ENCODE data around the gene HIC1. TPM values are rescaled to one million over a fixed set of nuclear protein-coding genes. Genes with fewer than 3 reads are reported as not detected.
A peak's percentile ranks its signal among the peaks of the same experiment; 100 is the strongest.

HIC1 gene
- total RNA-seq, 3 donors from 2014 or later = 18.9 to 60.9 (median 31.5) TPM

GRCh38 chr17:2048805-2049204 lies 6.1 kb upstream of the HIC1 start:
- peaks cover 5% of the 10 kb centered on the region for H3K27me3 Mint-ChIP-seq (ENCODE audit: low read depth)
- peak overlapping the region; percentile 76 for H3K4me3 Mint-ChIP-seq
- H3K4me1 Mint-ChIP-seq (ENCODE audit: low read depth) = peaks cover 23% of the 10 kb centered on the region
- peaks cover 3% of the 10 kb centered on the region for H3K36me3 Mint-ChIP-seq (ENCODE audit: insufficient read depth)
- H3K9me3 Mint-ChIP-seq = no peaks in the 10 kb centered on the region
- DNase-seq (no peak), ATAC-seq (no peak)

- Mint-ChIP-seq H3K4me3 (peak overlapping the region; percentile 76), H3K9me3 (no peaks in the 10 kb centered on the region), H3K27me3 (ENCODE audit: low read depth) (peaks cover 5% of the 10 kb centered on the region), H3K4me1 (ENCODE audit: low read depth) (peaks cover 26% of the 10 kb centered on the region), H3K36me3 (ENCODE audit: insufficient read depth) (peaks cover 2% of the 10 kb centered on the region)
- DNase-seq (peak; percentile 94), ATAC-seq (peak; percentile 57 to 61)
Measured at GRCh38 chr17:2049333-2050299, 5.3 kb upstream of the HIC1 start.

GRCh38 chr17:2050300-2051060 lies 4.4 kb upstream of the HIC1 start:
- no peaks in the 10 kb centered on the region for H3K9me3 Mint-ChIP-seq
- no peak overlapping the region for H3K4me3 Mint-ChIP-seq
- no peaks in the 10 kb centered on the region for H3K36me3 Mint-ChIP-seq (ENCODE audit: insufficient read depth)
- H3K27me3 Mint-ChIP-seq (ENCODE audit: low read depth) = peaks cover 5% of the 10 kb centered on the region
- peaks cover 28% of the 10 kb centered on the region for H3K4me1 Mint-ChIP-seq (ENCODE audit: low read depth)
- DNase-seq (peak; percentile 74), ATAC-seq (peak; percentile 15 to 24)

- Mint-ChIP-seq H3K36me3 (ENCODE audit: insufficient read depth) (no peaks in the 10 kb centered on the region), H3K4me1 (ENCODE audit: low read depth) (peaks cover 28% of the 10 kb centered on the region), H3K9me3 (no peaks in the 10 kb centered on the region), H3K27me3 (ENCODE audit: low read depth) (peaks cover 5% of the 10 kb centered on the region), H3K4me3 (peak overlapping the region; percentile 26)
- no peak for ATAC-seq
- no peak for DNase-seq
Measured at GRCh38 chr17:2051061-2051932, 3.6 kb upstream of the HIC1 start.

- Mint-ChIP-seq H3K4me1 (ENCODE audit: low read depth) (peaks cover 30% of the 10 kb centered on the region), H3K27me3 (ENCODE audit: low read depth) (peaks cover 5% of the 10 kb centered on the region), H3K4me3 (peak overlapping the region; percentile 47), H3K36me3 (ENCODE audit: insufficient read depth) (no peaks in the 10 kb centered on the region), H3K9me3 (no peaks in the 10 kb centered on the region)
- DNase-seq (no peak), ATAC-seq (no peak)
Measured at GRCh38 chr17:2051933-2052559, 2.9 kb upstream of the HIC1 start.

GRCh38 chr17:2053380-2054261 lies 1.3 kb upstream of the HIC1 start:
- Mint-ChIP-seq H3K4me3 (peak overlapping the region; percentile 70), H3K4me1 (ENCODE audit: low read depth) (peaks cover 30% of the 10 kb centered on the region), H3K9me3 (no peaks in the 10 kb centered on the region), H3K36me3 (ENCODE audit: insufficient read depth) (no peaks in the 10 kb centered on the region), H3K27me3 (ENCODE audit: low read depth) (peaks cover 5% of the 10 kb centered on the region)
- peak; percentile 13 to 15 for ATAC-seq
- peak; percentile 71 for DNase-seq

- no peaks in the 10 kb centered on the region for H3K9me3 Mint-ChIP-seq
- no peak for DNase-seq
- ATAC-seq = no peak
- no peaks in the 10 kb centered on the region for H3K36me3 Mint-ChIP-seq (ENCODE audit: insufficient read depth)
- H3K4me1 Mint-ChIP-seq (ENCODE audit: low read depth) = peaks cover 24% of the 10 kb centered on the region
- H3K4me3 Mint-ChIP-seq = peak overlapping the region; percentile 70
- peaks cover 5% of the 10 kb centered on the region for H3K27me3 Mint-ChIP-seq (ENCODE audit: low read depth)
Measured at GRCh38 chr17:2054262-2054511, 716 bp upstream of the HIC1 start.

GRCh38 chr17:2055292-2056205 lies 646 bp downstream of the HIC1 start:
- peak overlapping the region; percentile 70 for H3K4me3 Mint-ChIP-seq
- peak; percentile 6 for ATAC-seq
- no peak for DNase-seq

GRCh38 chr17:2056206-2057174 lies 1.6 kb downstream of the HIC1 start:
- peaks cover 15% of the 10 kb centered on the region for H3K27me3 Mint-ChIP-seq (ENCODE audit: low read depth)
- H3K9me3 Mint-ChIP-seq = no peaks in the 10 kb centered on the region
- H3K36me3 Mint-ChIP-seq (ENCODE audit: insufficient read depth) = peaks cover 14% of the 10 kb centered on the region
- peaks cover 27% of the 10 kb centered on the region for H3K4me1 Mint-ChIP-seq (ENCODE audit: low read depth)
- no peak for ATAC-seq
- H3K4me3 Mint-ChIP-seq = peak overlapping the region; percentile 70
- peak; percentile 49 for DNase-seq

More at GRCh38 chr17:2055292-2056205, 646 bp downstream of the HIC1 start:
- H3K36me3 Mint-ChIP-seq (ENCODE audit: insufficient read depth) = peaks cover 10% of the 10 kb centered on the region
- H3K27me3 Mint-ChIP-seq (ENCODE audit: low read depth) = peaks cover 13% of the 10 kb centered on the region
- peaks cover 27% of the 10 kb centered on the region for H3K4me1 Mint-ChIP-seq (ENCODE audit: low read depth)
- H3K9me3 Mint-ChIP-seq = no peaks in the 10 kb centered on the region

GRCh38 chr17:2057175-2057759 lies 2.4 kb downstream of the HIC1 start:
- H3K4me1 Mint-ChIP-seq (ENCODE audit: low read depth) = peaks cover 21% of the 10 kb centered on the region
- H3K27me3 Mint-ChIP-seq (ENCODE audit: low read depth) = peaks cover 10% of the 10 kb centered on the region
- ATAC-seq (no peak), DNase-seq (no peak)
- no peaks in the 10 kb centered on the region for H3K9me3 Mint-ChIP-seq
- peaks cover 21% of the 10 kb centered on the region for H3K36me3 Mint-ChIP-seq (ENCODE audit: insufficient read depth)
- H3K4me3 Mint-ChIP-seq = no peak overlapping the region
